Measurements from ENCODE around the gene OCSTAMP.

- no peak for TF ChIP-seq CTCF (IDR thresholded peaks at IDR 0.05)
- TF ChIP-seq ZFX (IDR thresholded peaks at IDR 0.05; ENCODE audit: borderline replicate concordance): no peak
Observed at GRCh38 chr20:46576774-46577395, 26.4 kb upstream of the OCSTAMP start.

Measured in 22Rv1 (cell line).